Neural progenitor cell (in vitro differentiated cells): ENCODE measurements around the gene OTOP2. TPM values are rescaled to one million over a fixed set of nuclear protein-coding genes. Genes with fewer than 3 reads are reported as not detected.
"Not testable (repeated sequence)": the region's sequence is repeated elsewhere in the genome, so short reads cannot be mapped to it uniquely, and the experiment has no call there.

Experiments used
- DNase-seq: peaks from one replicate; pipeline ENCODE4 v3.0.0-alpha.2; 2016; ENCODE audit warnings: low spot score
- H2AFZ ChIP-seq: fragments of 200-600 bp; sonication (generic); replicated peaks from 2 replicates; pipeline ENCODE4 v1.6.1; 2016; ENCODE audit warnings: antibody characterized with exemption
- H3F3A ChIP-seq: fragments of 200-600 bp; sonication (generic); 2 replicates; pipeline ENCODE4 v1.6.1; 2016; ENCODE audit warnings: antibody characterized with exemption, low read depth
- H3K27ac ChIP-seq: fragments of 200-600 bp; sonication (generic); 2 replicates; pipeline ENCODE4 v1.5.1; 2016; ENCODE audit warnings: mild to moderate bottlenecking
- H3K27me3 ChIP-seq: fragments of 200-600 bp; sonication (generic); 2 replicates; pipeline ENCODE4 v1.6.1; 2016; ENCODE audit warnings: mild to moderate bottlenecking, moderate library complexity
- H3K36me3 ChIP-seq: fragments of 200-600 bp; sonication (generic); 2 replicates; pipeline ENCODE4 v1.5.1; 2016
- H3K4me1 ChIP-seq: fragments of 200-600 bp; sonication (generic); 2 replicates; pipeline ENCODE4 v1.6.1; 2016; ENCODE audit warnings: mixed run types
- H3K4me2 ChIP-seq: fragments of 200-600 bp; sonication (generic); 2 replicates; pipeline ENCODE4 v1.6.1; 2016
- H3K4me3 ChIP-seq: fragments of 200-600 bp; sonication (generic); 2 replicates; pipeline ENCODE4 v1.5.1; 2016
- H3K79me2 ChIP-seq: fragments of 200-600 bp; sonication (generic); 2 replicates; pipeline ENCODE4 v1.6.1; 2016; ENCODE audit warnings: low read depth
- H3K9ac ChIP-seq: fragments of 200-600 bp; sonication (generic); 2 replicates; pipeline ENCODE4 v1.6.1; 2016
- H3K9me3 ChIP-seq: fragments of 200-600 bp; sonication (generic); 2 replicates; pipeline ENCODE4 v1.5.1; 2016; ENCODE audit warnings: low read depth
- H4K20me1 ChIP-seq: fragments of 200-600 bp; sonication (generic); 2 replicates; pipeline ENCODE4 v1.6.1; 2016; ENCODE audit warnings: low read depth
- H3K27ac Mint-ChIP-seq: 3 replicates; pipeline ENCODE4 v1.8.0; 2021; ENCODE audit warnings: mixed read lengths
- H3K27me3 Mint-ChIP-seq: 2 replicates; pipeline ENCODE4 v1.8.0; 2022; ENCODE audit warnings: low read depth, mild to moderate bottlenecking, inconsistent platforms, moderate library complexity, mixed read lengths; ENCODE audit not compliant: insufficient read depth
- H3K36me3 Mint-ChIP-seq: 3 replicates; pipeline ENCODE4 v1.8.0; 2021; ENCODE audit warnings: mixed read lengths
- H3K4me1 Mint-ChIP-seq: 3 replicates; pipeline ENCODE4 v1.8.0; 2021; ENCODE audit warnings: mixed read lengths
- H3K4me3 Mint-ChIP-seq: 3 replicates; pipeline ENCODE4 v1.8.0; 2021; ENCODE audit warnings: mild to moderate bottlenecking, moderate library complexity, mixed read lengths
- H3K9me3 Mint-ChIP-seq: 3 replicates; pipeline ENCODE4 v1.8.0; 2020; ENCODE audit warnings: mixed read lengths
- EZH2 ChIP-seq: fragments of 200-600 bp; sonication (generic); IDR thresholded peaks from 2 replicates; pipeline ENCODE4 v1.6.1; 2017; ENCODE audit warnings: antibody characterized with exemption, mild to moderate bottlenecking, moderate library complexity
- EZH2phosphoT487 ChIP-seq: fragments of 200-600 bp; sonication (generic); IDR thresholded peaks from 2 replicates; pipeline ENCODE4 v1.6.1; 2017; ENCODE audit warnings: antibody characterized with exemption
- total RNA-seq: library from RNA; depleted of rRNA; stranded (reverse); fragments of >200 nt; gene quantifications from 2 replicates; pipeline ENCODE4 v1.2.3, GENCODE V29; 2015; ENCODE audit warnings: low replicate concordance
- TF ChIP-seq, protein P1 (sequence below): fragments of 200-600 bp; sonication (generic); IDR thresholded peaks from 2 replicates; pipeline ENCODE4 v1.5.1; 2017; ENCODE audit warnings: antibody characterized with exemption, mild to moderate bottlenecking

The OTOP2 gene
- total RNA-seq, 1 donor from 2014 or later: not detected

DNA sequence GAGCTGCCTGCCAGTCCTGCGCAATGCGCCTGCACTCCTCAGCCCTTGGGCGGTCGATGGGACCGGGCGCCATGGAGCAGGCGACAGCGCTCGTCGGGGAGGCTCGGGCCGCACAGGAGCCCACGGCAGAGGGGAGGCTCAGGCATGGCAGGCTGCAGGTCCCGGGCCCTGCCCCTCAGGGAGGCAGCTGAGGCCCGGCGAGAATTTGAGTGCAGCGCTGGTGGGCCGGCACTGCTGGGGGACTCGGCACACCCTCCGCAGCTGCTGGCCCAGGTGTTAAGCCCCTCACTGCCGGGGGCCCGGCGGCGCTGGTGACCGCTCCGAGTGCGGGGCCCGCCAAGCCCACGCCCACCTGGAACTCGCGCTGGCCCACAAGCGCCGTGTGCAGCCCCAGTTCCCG lies 17.1 kb upstream of the OTOP2 start:
- no peaks in the 10 kb centered on the region for H3K4me1 ChIP-seq
- H3K4me3 ChIP-seq: no peak overlapping the region
- Mint-ChIP-seq H3K4me1 (peaks cover 24% of the 10 kb centered on the region), H3K27ac (no peak overlapping the region), H3K9me3 (no peaks in the 10 kb centered on the region), H3K4me3 (no peak overlapping the region), H3K27me3 (peaks cover 15% of the 10 kb centered on the region), H3K36me3 (no peaks in the 10 kb centered on the region)
- H3K27ac ChIP-seq: no peak overlapping the region
- no peak for DNase-seq
- H3K36me3 ChIP-seq: no peaks in the 10 kb centered on the region
- no peak overlapping the region for H3K4me2 ChIP-seq
- H3K27me3 ChIP-seq: no peaks in the 10 kb centered on the region
- H3K9me3 ChIP-seq: no peaks in the 10 kb centered on the region
- no peaks in the 10 kb centered on the region for H4K20me1 ChIP-seq
- no peak overlapping the region for H3K9ac ChIP-seq
- H2AFZ ChIP-seq: no peak overlapping the region
- no peaks in the 10 kb centered on the region for H3F3A ChIP-seq
- H3K79me2 ChIP-seq: no peaks in the 10 kb centered on the region
- TF ChIP-seq EZH2 (no peak), EZH2phosphoT487 (no peak)
- TF ChIP-seq, protein P1, sequence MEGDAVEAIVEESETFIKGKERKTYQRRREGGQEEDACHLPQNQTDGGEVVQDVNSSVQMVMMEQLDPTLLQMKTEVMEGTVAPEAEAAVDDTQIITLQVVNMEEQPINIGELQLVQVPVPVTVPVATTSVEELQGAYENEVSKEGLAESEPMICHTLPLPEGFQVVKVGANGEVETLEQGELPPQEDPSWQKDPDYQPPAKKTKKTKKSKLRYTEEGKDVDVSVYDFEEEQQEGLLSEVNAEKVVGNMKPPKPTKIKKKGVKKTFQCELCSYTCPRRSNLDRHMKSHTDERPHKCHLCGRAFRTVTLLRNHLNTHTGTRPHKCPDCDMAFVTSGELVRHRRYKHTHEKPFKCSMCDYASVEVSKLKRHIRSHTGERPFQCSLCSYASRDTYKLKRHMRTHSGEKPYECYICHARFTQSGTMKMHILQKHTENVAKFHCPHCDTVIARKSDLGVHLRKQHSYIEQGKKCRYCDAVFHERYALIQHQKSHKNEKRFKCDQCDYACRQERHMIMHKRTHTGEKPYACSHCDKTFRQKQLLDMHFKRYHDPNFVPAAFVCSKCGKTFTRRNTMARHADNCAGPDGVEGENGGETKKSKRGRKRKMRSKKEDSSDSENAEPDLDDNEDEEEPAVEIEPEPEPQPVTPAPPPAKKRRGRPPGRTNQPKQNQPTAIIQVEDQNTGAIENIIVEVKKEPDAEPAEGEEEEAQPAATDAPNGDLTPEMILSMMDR: no peak

GRCh38 chr17:74909097-74909496 lies 15.0 kb upstream of the OTOP2 start:
- H3K9me3 Mint-ChIP-seq, H3F3A ChIP-seq, H3K27ac Mint-ChIP-seq, H3K4me2 ChIP-seq, H3K9me3 ChIP-seq, H3K36me3 ChIP-seq, H3K27me3 ChIP-seq, DNase-seq, H3K27ac ChIP-seq, H3K4me1 ChIP-seq, H4K20me1 ChIP-seq, H3K36me3 Mint-ChIP-seq, H3K4me3 ChIP-seq, H3K4me3 Mint-ChIP-seq, H3K79me2 ChIP-seq, H3K9ac ChIP-seq: not testable (repeated sequence)
- peak overlapping the region; percentile 63 for H2AFZ ChIP-seq
- peaks cover 26% of the 10 kb centered on the region for H3K4me1 Mint-ChIP-seq
- peaks cover 19% of the 10 kb centered on the region for H3K27me3 Mint-ChIP-seq

DNA sequence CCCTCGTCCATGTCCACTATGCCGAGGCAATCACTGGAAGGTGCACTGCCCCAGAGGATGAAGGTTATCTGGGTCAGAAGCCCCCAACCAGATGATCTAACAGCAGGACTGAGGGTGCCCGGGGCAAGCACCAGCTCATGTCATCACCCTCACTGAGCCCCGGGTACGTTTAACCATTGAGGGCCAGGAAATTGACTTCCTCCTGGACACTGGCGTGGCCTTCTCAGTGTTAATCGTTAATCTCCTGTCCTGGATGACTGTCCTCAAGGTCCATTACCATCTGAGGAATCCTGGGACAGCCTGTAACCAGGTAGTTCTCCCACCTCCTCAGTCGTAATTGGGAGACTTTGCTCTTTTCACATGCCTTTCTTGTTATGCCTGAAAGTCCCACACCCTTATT lies 12.7 kb upstream of the OTOP2 start:
- not testable (repeated sequence) for H2AFZ ChIP-seq, H3K4me1 ChIP-seq, H3K36me3 ChIP-seq, H3F3A ChIP-seq, H3K27ac Mint-ChIP-seq, H3K36me3 Mint-ChIP-seq, H3K4me3 ChIP-seq, H4K20me1 ChIP-seq, DNase-seq, H3K9ac ChIP-seq, H3K27ac ChIP-seq, H3K4me3 Mint-ChIP-seq, H3K27me3 ChIP-seq, H3K9me3 Mint-ChIP-seq, H3K4me2 ChIP-seq, H3K9me3 ChIP-seq, H3K79me2 ChIP-seq
- Mint-ChIP-seq H3K4me1 (peaks cover 28% of the 10 kb centered on the region), H3K27me3 (peaks cover 21% of the 10 kb centered on the region)

DNA sequence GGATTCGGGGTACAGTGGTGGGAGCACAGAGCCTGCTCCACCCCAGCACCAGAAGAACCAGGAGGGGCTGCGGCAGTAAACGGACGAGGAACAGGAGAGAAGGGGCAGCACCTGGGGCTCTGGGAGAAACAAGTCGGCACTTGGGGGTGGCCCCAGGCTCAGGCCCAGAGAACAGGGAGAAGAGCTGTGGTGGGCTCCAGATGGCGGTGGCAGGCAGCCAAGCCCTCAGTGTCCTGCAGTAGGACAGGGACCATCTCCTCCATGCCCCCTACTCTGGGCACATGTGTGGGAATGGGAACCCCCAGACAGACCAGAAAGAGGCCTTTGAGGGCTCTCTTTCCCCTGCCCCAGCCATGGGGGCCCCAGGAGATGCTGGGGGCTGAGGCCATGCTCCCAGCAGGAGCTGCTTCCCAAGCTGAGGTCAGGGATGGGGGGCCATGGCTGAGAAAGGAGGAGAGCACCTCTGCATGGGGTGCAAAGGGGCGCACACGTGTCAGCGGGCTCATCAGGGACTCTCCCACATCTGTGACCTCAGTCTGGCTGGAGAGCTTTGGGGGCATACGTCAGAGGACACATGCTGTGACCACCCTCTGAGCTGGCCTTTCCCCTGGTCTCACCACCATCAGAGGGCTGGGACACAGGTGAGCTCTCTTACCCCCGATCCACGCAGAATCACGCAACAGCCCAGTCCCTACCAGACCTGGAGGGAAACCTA lies 7.8 kb upstream of the OTOP2 start:
- Histone ChIP-seq H3K4me3 (no peak overlapping the region), H3K79me2 (no peaks in the 10 kb centered on the region), H2AFZ (no peak overlapping the region), H3K36me3 (no peaks in the 10 kb centered on the region), H3K27ac (no peak overlapping the region), H3K9me3 (no peaks in the 10 kb centered on the region), H3K9ac (no peak overlapping the region), H3K27me3 (peaks cover under 1% of the 10 kb centered on the region), H4K20me1 (no peaks in the 10 kb centered on the region), H3K4me1 (no peaks in the 10 kb centered on the region), H3F3A (no peaks in the 10 kb centered on the region), H3K4me2 (no peak overlapping the region)
- DNase-seq: no peak
- H3K4me3 Mint-ChIP-seq: peak overlapping the region; percentile 30
- peak overlapping the region; percentile 88 for H3K27ac Mint-ChIP-seq
- peaks cover 24% of the 10 kb centered on the region for H3K4me1 Mint-ChIP-seq
- H3K27me3 Mint-ChIP-seq: peaks cover 23% of the 10 kb centered on the region
- no peaks in the 10 kb centered on the region for H3K36me3 Mint-ChIP-seq
- peaks cover 6% of the 10 kb centered on the region for H3K9me3 Mint-ChIP-seq
- TF ChIP-seq, protein P1: no peak
- TF ChIP-seq EZH2phosphoT487 (no peak), EZH2 (no peak)
